ENCODE results near the gene TMEM51. TPM values are rescaled to one million over a fixed set of nuclear protein-coding genes. Genes with fewer than 3 reads are reported as not detected.

The TMEM51 gene
- total and polyA plus RNA-seq, 2 of the 13 experiments (the other 11 are each of a cell fraction or from before 2014, with no cell fraction given): 12.2 to 22.3 TPM

GRCh38 chr1:15188130-15188524 is 34.6 kb downstream of the TMEM51 start (continued):
- no peak for TF ChIP-seq ZNF83 (CRISPR knock-in tag; IDR thresholded peaks at IDR 0.05; ENCODE audit: borderline replicate concordance)
- TF ChIP-seq ZKSCAN8 (CRISPR knock-in tag; IDR thresholded peaks at IDR 0.05; ENCODE audit: borderline replicate concordance): no peak
- TF ChIP-seq ZNF574 (CRISPR knock-in tag; IDR thresholded peaks at IDR 0.05): no peak

DNA sequence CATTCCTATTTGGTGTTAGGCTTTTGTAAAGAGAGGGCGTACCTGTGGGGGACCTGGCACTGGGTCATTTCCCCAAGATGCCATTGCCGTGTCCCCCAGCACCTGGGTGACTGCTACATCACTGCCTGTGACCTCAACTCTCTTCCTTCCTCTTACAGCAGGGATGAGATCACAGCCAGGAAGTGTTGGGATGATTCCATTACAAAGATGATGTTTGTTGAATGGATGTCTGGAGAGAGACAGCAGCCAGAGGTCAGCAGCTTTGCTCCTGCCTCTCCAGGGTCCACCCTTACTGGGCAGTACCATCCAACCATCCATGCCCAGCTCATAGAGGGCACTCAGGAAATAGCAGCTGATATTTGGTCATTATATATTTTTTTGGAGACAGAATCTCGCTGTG is 35.1 kb downstream of the TMEM51 start:
- TF ChIP-seq SAP130 (CRISPR knock-in tag; IDR thresholded peaks at IDR 0.05; ENCODE audit: low read depth): peak; percentile 38; the same call in 1 of the 2 replicates
- TF ChIP-seq ELF3 (CRISPR knock-in tag; IDR thresholded peaks at IDR 0.05): peak; percentile 38
- TF ChIP-seq NR2F6 (IDR thresholded peaks at IDR 0.05): no peak
- 0 out of 2 replicates have a peak, but pooled peaks have one; percentile 9 for TF ChIP-seq NR2F6 (CRISPR knock-in tag; IDR thresholded peaks at IDR 0.05)
- 0 out of 2 replicates have a peak, but pooled peaks have one; percentile 30 for TF ChIP-seq RARA (CRISPR knock-in tag; IDR thresholded peaks at IDR 0.05)
- no peak for TF ChIP-seq SMYD3 (CRISPR knock-in tag; IDR thresholded peaks at IDR 0.05)
- TF ChIP-seq RBM22 (optimal IDR thresholded peaks at IDR 0.05; ENCODE audit: low read length): peak; percentile 32
- no peak for TF ChIP-seq ZNF512 (CRISPR knock-in tag; IDR thresholded peaks at IDR 0.05)
- peak; percentile 24; the same call in 1 of the 2 replicates for TF ChIP-seq HOXA3 (CRISPR knock-in tag; IDR thresholded peaks at IDR 0.05)
- peak; percentile 41; the same call in 1 of the 2 replicates for TF ChIP-seq ETV5 (CRISPR knock-in tag; IDR thresholded peaks at IDR 0.05; ENCODE audit: borderline replicate concordance)
- peak; percentile 34 for TF ChIP-seq TEAD3 (CRISPR knock-in tag; optimal IDR thresholded peaks at IDR 0.05; ENCODE audit: borderline replicate concordance)
- 0 out of 2 replicates have a peak, but pooled peaks have one; percentile 26 for TF ChIP-seq ZNF746 (CRISPR knock-in tag; IDR thresholded peaks at IDR 0.05)
- TF ChIP-seq ZSCAN25 (CRISPR knock-in tag; IDR thresholded peaks at IDR 0.05): no peak
- peak; percentile 85 for TF ChIP-seq ZBTB21 (CRISPR knock-in tag; IDR thresholded peaks at IDR 0.05)
- no peak for TF ChIP-seq CREB1 (IDR thresholded peaks at IDR 0.05)
- 0 out of 2 replicates have a peak, but pooled peaks have one; percentile 24 for TF ChIP-seq CREB1 (CRISPR knock-in tag; IDR thresholded peaks at IDR 0.05)
- in situ Hi-C loops (cut with HindIII; ENCODE audit: extremely low pct_ligation_motif_present, low pct_unique_long_range_greater_than_20kb): no loop called here
- DNase-seq (ENCODE audit: low spot score) (no peak), FAIRE-seq (peak; percentile 52), ATAC-seq (no peak)
- H3K27me3 ChIP-seq (ENCODE audit: control insufficient read depth in 1 of 2, insufficient read depth in 2 of 2, low read length in 2 of 2): no peaks in the 10 kb centered on the region
- no TSS peak for BruUV-seq (replicated peaks)
- peaks cover 1 to 31% of the 10 kb centered on the region in 2 experiments; a peak in 3 of 5 replicates for H3K36me3 ChIP-seq (replicated peaks in 1 of 2; ENCODE audit: control insufficient read depth in 1 of 2, insufficient read depth in 2 of 2, low read length in 2 of 2)
- peaks cover 69% of the 10 kb centered on the region for H3K79me2 ChIP-seq (ENCODE audit: insufficient read depth, low read length)
- H4K20me1 ChIP-seq (ENCODE audit: insufficient read depth, low read length): peaks cover 17% of the 10 kb centered on the region; the same call in 1 of the 2 replicates
- POLR2A ChIA-PET: interaction anchor here (0.6 to 3.5 kb wide), 8 partner anchors 9 to 36 kb away, joined by 3 to 26 read pairs (median 8); partner anchors contain the start of gene TMEM51
- no peak overlapping the region for H2AFZ ChIP-seq (ENCODE audit: low read length)
- no peak overlapping the region for H3K4me3 ChIP-seq (replicated peaks in 1 of 3; ENCODE audit: insufficient read depth in 1 of 3, low read depth in 2 of 3, low read length in 3 of 3)
- H3K4me2 ChIP-seq (ENCODE audit: low read depth, low read length): 0 out of 2 replicates have a peak overlapping the region, but pooled peaks have one; percentile 6
- H3K9ac ChIP-seq (ENCODE audit: insufficient read depth, low read depth, low read length): no peak overlapping the region
- H3K4me1 ChIP-seq (ENCODE audit: insufficient read depth, low read length): peaks cover 85% of the 10 kb centered on the region
- H3K27ac ChIP-seq (ENCODE audit: extremely low read length, insufficient read depth, low read length): peak overlapping the region; percentile 3
- no peaks in the 10 kb centered on the region for H3K9me3 ChIP-seq (ENCODE audit: low read length)
- intact Hi-C loops (cut with micrococcal nuclease; ENCODE audit: unreplicated experiment): loop anchor here (2.0 to 5.0 kb wide), 2 partner anchors 16 to 36 kb away; partner anchors contain the start of gene TMEM51
- CTCF ChIA-PET (ENCODE audit: low intra/inter-chr PET ratio, low total read pairs): no interaction called here
- WGBS (ENCODE audit: low lambda C conversion rate): 86% methylated on average over 3 of the region's 3 CpGs
